Ovary (tissue), 9 donors: Measurements from ENCODE around the gene JDP2. TPM values are rescaled to one million over a fixed set of nuclear protein-coding genes. Genes with fewer than 3 reads are reported as not detected.

Source experiments
- DNase-seq, 5 donors: peaks; one replicate each; pipeline ENCODE4 v3.0.0-alpha.2; 2019 to 2020
- H3K27ac ChIP-seq, 2 donors: fragments of 200-600 bp; one replicate each; pipeline versions ENCODE4 v1.5.1 to v1.8.0; 2019 to 2022
- H3K27me3 ChIP-seq: fragments of 200-600 bp; one replicate; pipeline ENCODE4 v1.8.0; 2022
- H3K36me3 ChIP-seq: fragments of 200-600 bp; sonication (generic); one replicate; pipeline ENCODE4 v1.5.1; 2019
- H3K4me1 ChIP-seq: one replicate; pipeline ENCODE4 v1.8.1; 2013; ENCODE audit warnings: mild to moderate bottlenecking, moderate library complexity; ENCODE audit not compliant: insufficient read depth
- H3K4me3 ChIP-seq: fragments of 200-600 bp; sonication (generic); one replicate; pipeline ENCODE4 v1.5.1; 2017
- H3K9me3 ChIP-seq, 2 donors: fragments of 200-600 bp in 1 of 2; sonication (generic) in 1 of 2; one replicate each; pipeline versions ENCODE4 v1.5.1 to v1.8.1; 2013 to 2019; ENCODE audit warnings: mild to moderate bottlenecking in 1 of 2, moderate library complexity in 1 of 2
- CTCF ChIP-seq, 3 donors: fragments of 450-650 bp in 2 of 3; fragments of 200-600 bp in 1 of 3; IDR thresholded peaks; one replicate each; pipeline versions ENCODE4 v1.5.1 to v1.8.0; 2016 to 2022; ENCODE audit warnings: antibody characterized with exemption in 3 of 3, mild to moderate bottlenecking in 1 of 3
- EP300 ChIP-seq: sonication (generic); formaldehyde crosslinking; IDR thresholded peaks from one replicate; pipeline ENCODE4 v1.6.1; 2017; ENCODE audit warnings: antibody characterized with exemption
- POLR2A ChIP-seq: fragments of 450-650 bp; IDR thresholded peaks from one replicate; pipeline ENCODE4 v1.6.1; 2017; ENCODE audit warnings: antibody characterized with exemption, mild to moderate bottlenecking, moderate library complexity
- WGBS, 3 donors: extraction: QIAGEN DNeasy Blood & Tissue Kit in 1 of 3; methylation state at CpG; one replicate each; pipeline versions ENCODE4 v1.1.5 to v1.1.7; 2013 to 2017; 5-methylcytosine and 5-hydroxymethylcytosine counted together
- intact Hi-C, 4 donors: fragments of 100-400 bp; cut with DNase I; formaldehyde crosslinking; loops; one replicate each; pipeline versions ENCODE4 v1.11.0 to v1.15.1; 2022 to 2023
- polyA plus RNA-seq, 2 donors: library from polyadenylated mRNA; stranded (reverse); fragments of 200-250 nt in 1 of 2; fragments of 350-450 nt in 1 of 2; fragmentation: Illumina TruSeq in 1 of 2; extraction: RNeasy Lipid Tissue Mini Kit (QIAGEN cat#74804) in 1 of 2; gene quantifications; one replicate each; pipeline ENCODE4 v1.2.3, GENCODE V29; 2013 to 2014
- total RNA-seq, 7 donors: library from RNA; depleted of rRNA in 2 of 7; stranded (reverse); fragments of >200 nt in 2 of 7; fragmentation: NEBNext Ultra II Directional in 3 of 7; extraction: Animal tissue kit (Norgen Biotek cat#: 25700) in 3 of 7; gene quantifications; one replicate each; pipeline versions ENCODE4 v1.1.0 to v1.2.4, GENCODE V29; 2016 to 2023
- donor health status: DM: no; HTN: no; CAD: no; lungs with moderate emphysema.
- donor health status: DM: no; HTN: no; CAD: no.
- donor health status: Bipolar disorder and iron deficiency.
- donor health status: DM: yes; HTN: yes; CAD: no.
- donor health status: DM: no; HTN: no; CAD: no.
- donor health status: DM: yes; HTN: yes; CAD: no.

Gene JDP2
- total and polyA plus RNA-seq, 9 donors: 16.2 to 89.9 (median 26.8) TPM

- Histone ChIP-seq H3K27me3 (no peaks in the 10 kb centered on the region), H3K27ac (no peak overlapping the region), H3K4me3 (no peak overlapping the region), H3K4me1 (no peaks in the 10 kb centered on the region), H3K36me3 (no peaks in the 10 kb centered on the region), H3K9me3 (no peaks in the 10 kb centered on the region)
- intact Hi-C loops: no loop called here
- 53 to 57% (median 55%) methylated on average over 11 of the region's 11 CpGs for WGBS, 3 donors
- TF ChIP-seq POLR2A (no peak), CTCF (IDR thresholded peaks at IDR 0.05) (no peak), EP300 (no peak)
- DNase-seq: no peak
These were observed 93.8 kb downstream of the JDP2 start for GRCh38 chr14:75521415-75522199.

- no peaks in the 10 kb centered on the region for H3K9me3 ChIP-seq
- intact Hi-C loops: no loop called here
- TF ChIP-seq CTCF (IDR thresholded peaks at IDR 0.05) (no peak), EP300 (no peak), POLR2A (no peak)
- H3K27ac ChIP-seq: no peak within 1 kb of the TSS
- DNase-seq: no peak
- no peaks in the 10 kb centered on the region for H3K27me3 ChIP-seq
- H3K4me3 ChIP-seq: no peak within 1 kb of the TSS
- no peaks in the 10 kb centered on the region for H3K4me1 ChIP-seq
- no peaks in the 10 kb centered on the region for H3K36me3 ChIP-seq
- 53 to 68% (median 57%) methylated on average over 13 of the region's 13 CpGs for WGBS, 3 donors
These were observed 94.6 kb downstream of the JDP2 start, which contains the start of gene BATF for GRCh38 chr14:75522224-75522982. Gene BATF (plus strand): TSS chr14:75522469. CDS start chr14:75522683, 214 bp downstream.

- intact Hi-C loops: no loop called here
- Histone ChIP-seq H3K27me3 (no peaks in the 10 kb centered on the region), H3K36me3 (no peaks in the 10 kb centered on the region), H3K9me3 (no peaks in the 10 kb centered on the region), H3K4me1 (no peaks in the 10 kb centered on the region), H3K27ac (no peak overlapping the region), H3K4me3 (no peak overlapping the region)
- WGBS, 3 donors: 60 to 65% (median 64%) methylated on average over 1 of the region's 1 CpG
- TF ChIP-seq CTCF (IDR thresholded peaks at IDR 0.05) (no peak), EP300 (no peak), POLR2A (no peak)
- no peak for DNase-seq
These were observed 95.1 kb downstream of the JDP2 start for GRCh38 chr14:75522983-75523318.

Other genes starting within 250 kb of the JDP2 start
- gene FOS, start 149.2 kb upstream of the JDP2 start, total RNA-seq: 1,000 to 10,000 TPM in 2 of 7 donors, 100 to 1,000 TPM in 5; 115 to 2,019 (median 178) TPM
- gene FOS, start 149.2 kb upstream of the JDP2 start, polyA plus RNA-seq: 100 to 1,000 TPM; 129 to 499 TPM
- 1 to 10 TPM in 3 of 7 donors, under 1 TPM in 4; 0.45 to 1.7 (median 0.69) TPM for gene BATF, start 94.4 kb downstream of the JDP2 start, total RNA-seq
- gene BATF, start 94.4 kb downstream of the JDP2 start, polyA plus RNA-seq: 1 to 10 TPM in 1 of 2 donors, under 1 TPM in 1; 0.67 to 1.5 TPM
- 10 to 100 TPM in 1 of 7 donors, 1 to 10 TPM in 6; 1.5 to 18.4 (median 4.4) TPM for gene FLVCR2, start 150.6 kb downstream of the JDP2 start, total RNA-seq
- gene FLVCR2, start 150.6 kb downstream of the JDP2 start, polyA plus RNA-seq: 1 to 10 TPM; 2.1 to 7.2 TPM
- gene ERG28, start 232.9 kb downstream of the JDP2 start, total RNA-seq: 10 to 100 TPM; 11.4 to 27.7 (median 16.0) TPM
- gene ERG28, start 232.9 kb downstream of the JDP2 start, polyA plus RNA-seq: 10 to 100 TPM; 19.1 to 55.1 TPM
- 10 to 100 TPM; 23.2 to 34.9 (median 27.3) TPM for gene TTLL5, start 233.2 kb downstream of the JDP2 start, total RNA-seq
- gene TTLL5, start 233.2 kb downstream of the JDP2 start, polyA plus RNA-seq: 10 to 100 TPM; 11.0 to 28.4 TPM